Memory B cell (primary cell): Measurements from ENCODE around the gene SLC38A2.
"Not testable (repeated sequence)": the region's sequence is repeated elsewhere in the genome, so short reads cannot be mapped to it uniquely, and the experiment has no call there.

Experiments used
- ATAC-seq: fragments of 150-1000 bp; cut with Tn5 transposase; 2 replicates; pipeline ENCODE4 v1.10.0; 2021; ENCODE audit warnings: low read depth, mild to moderate bottlenecking, moderate library complexity
- DNase-seq, 2 donors: peaks; one replicate each; pipeline ENCODE4 v3.0.0; 2022; ENCODE audit warnings: low spot score in 2 of 2
- H3K27ac Mint-ChIP-seq: one replicate; pipeline ENCODE4 v1.8.0; 2022; ENCODE audit warnings: mild to moderate bottlenecking, moderate library complexity, mixed read lengths
- H3K27me3 Mint-ChIP-seq: one replicate; pipeline ENCODE4 v1.8.0; 2022; ENCODE audit warnings: mixed read lengths
- H3K36me3 Mint-ChIP-seq: one replicate; pipeline ENCODE4 v1.8.0; 2022; ENCODE audit warnings: mild to moderate bottlenecking, mixed read lengths
- H3K4me1 Mint-ChIP-seq: one replicate; pipeline ENCODE4 v1.8.0; 2022; ENCODE audit warnings: mixed read lengths
- H3K4me3 Mint-ChIP-seq: one replicate; pipeline ENCODE4 v1.8.0; 2022; ENCODE audit warnings: mild to moderate bottlenecking, moderate library complexity, mixed read lengths
- H3K9me3 Mint-ChIP-seq: one replicate; pipeline ENCODE4 v1.8.0; 2022; ENCODE audit warnings: mixed read lengths

SLC38A2 gene

DNA sequence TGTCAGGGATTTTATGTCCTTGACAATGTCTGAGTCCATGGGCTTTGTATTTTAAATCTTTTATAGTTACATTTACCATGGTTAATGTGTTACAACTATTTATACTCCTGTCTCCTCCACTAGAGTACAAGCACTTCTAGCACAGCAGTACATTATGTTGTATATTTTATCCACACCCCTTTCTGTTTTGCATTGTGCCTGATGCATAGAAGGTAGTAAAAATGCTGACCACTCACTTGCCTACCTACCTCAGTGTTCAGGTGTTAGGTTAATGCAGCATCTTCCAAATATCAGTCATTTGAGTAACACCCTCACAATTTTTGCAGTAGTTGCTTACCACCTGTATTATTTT lies 31.1 kb upstream of the SLC38A2 start:
- no peaks in the 10 kb centered on the region for H3K9me3 Mint-ChIP-seq
- H3K27me3 Mint-ChIP-seq: no peaks in the 10 kb centered on the region
- no peak for DNase-seq
- H3K36me3 Mint-ChIP-seq: peaks cover 9% of the 10 kb centered on the region
- ATAC-seq: no peak
- H3K4me1 Mint-ChIP-seq: peaks cover 30% of the 10 kb centered on the region
- H3K4me3 Mint-ChIP-seq: no peak overlapping the region
- H3K27ac Mint-ChIP-seq: no peak overlapping the region

DNA sequence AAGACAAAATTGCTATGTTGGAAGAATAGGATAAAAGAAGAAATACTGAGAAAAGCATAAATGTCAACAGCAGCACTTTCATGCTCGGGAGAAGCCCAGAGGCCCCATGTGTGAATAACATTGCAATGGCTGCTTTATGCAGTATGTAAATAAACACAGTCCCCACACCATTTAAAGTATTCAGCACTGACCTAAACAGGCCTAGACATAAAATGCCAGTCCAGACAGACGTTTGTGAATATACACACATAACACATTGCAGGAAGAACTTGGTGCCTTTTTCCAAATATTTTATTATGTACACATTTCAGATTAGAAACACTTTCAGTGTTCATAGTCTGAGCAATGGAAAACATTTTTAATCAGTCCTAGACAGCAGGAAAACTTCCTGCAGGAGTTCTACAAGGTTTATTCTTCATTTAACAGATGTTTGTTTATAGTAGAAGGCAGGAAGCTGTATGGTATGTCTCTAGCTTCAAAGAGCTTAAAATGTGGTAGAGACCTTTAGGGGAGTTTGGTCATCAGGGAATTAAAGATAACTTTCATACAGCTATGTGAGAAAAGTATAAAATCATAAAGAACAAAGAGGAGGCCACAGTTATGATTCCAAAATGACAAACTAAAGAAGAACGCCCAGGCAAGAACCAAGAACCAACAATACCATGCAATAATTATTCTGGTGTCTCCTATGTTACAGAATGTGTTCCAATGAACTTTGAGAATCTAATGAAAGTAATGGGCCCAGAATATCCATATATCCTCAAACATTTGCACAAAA lies 30.6 kb upstream of the SLC38A2 start:
- no peak for DNase-seq
- Mint-ChIP-seq H3K4me1 (peaks cover 33% of the 10 kb centered on the region), H3K4me3 (no peak overlapping the region), H3K9me3 (no peaks in the 10 kb centered on the region), H3K27me3 (no peaks in the 10 kb centered on the region), H3K36me3 (peaks cover 14% of the 10 kb centered on the region), H3K27ac (no peak overlapping the region)
- ATAC-seq: no peak

DNA sequence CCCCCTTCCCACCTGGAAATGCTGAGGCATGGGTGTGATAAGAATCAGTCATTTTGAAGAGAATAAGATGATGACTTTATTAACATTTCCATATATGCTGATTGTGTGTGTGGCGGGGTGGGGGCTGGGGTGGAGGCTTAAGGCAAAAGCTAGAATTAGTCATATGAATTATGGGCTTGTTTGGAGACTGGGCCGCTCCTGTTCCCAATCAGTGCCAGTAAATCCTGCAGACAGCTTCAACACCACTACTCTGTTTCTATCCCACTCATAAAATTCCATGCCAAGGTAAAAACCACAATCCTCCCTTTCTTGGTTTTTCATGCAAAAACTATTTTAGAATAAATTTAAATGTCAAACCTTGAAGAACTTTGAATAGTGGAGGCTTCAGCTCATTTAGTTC lies 29.9 kb upstream of the SLC38A2 start:
- DNase-seq (no peak), ATAC-seq (no peak)
- Mint-ChIP-seq H3K4me3 (no peak overlapping the region), H3K9me3 (no peaks in the 10 kb centered on the region), H3K36me3 (peaks cover 15% of the 10 kb centered on the region), H3K4me1 (peaks cover 29% of the 10 kb centered on the region), H3K27ac (no peak overlapping the region), H3K27me3 (no peaks in the 10 kb centered on the region)

DNA sequence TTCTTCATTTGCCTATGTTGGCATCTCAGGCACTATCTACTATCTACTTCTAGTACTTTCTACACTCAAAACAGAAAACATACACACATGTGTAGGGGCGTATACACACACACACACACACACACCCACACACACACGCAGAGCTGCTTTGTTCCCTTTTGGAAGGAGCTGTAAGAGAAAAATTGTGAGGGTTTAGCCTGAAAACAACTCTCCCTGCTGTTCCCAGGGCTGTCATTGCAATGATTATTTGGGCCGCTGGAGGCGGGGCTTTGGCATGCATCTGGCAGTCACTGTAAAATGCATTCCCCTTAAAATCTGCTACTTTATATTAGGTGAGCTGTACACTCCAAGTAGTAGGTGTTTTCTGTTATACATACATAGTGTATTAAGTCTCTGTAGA lies 29.1 kb upstream of the SLC38A2 start:
- peaks cover 29% of the 10 kb centered on the region for H3K4me1 Mint-ChIP-seq

GRCh38 chr12:46400406-46400805 lies 27.8 kb upstream of the SLC38A2 start:
- ATAC-seq: no peak
- no peak for DNase-seq
- no peaks in the 10 kb centered on the region for H3K9me3 Mint-ChIP-seq
- H3K27ac Mint-ChIP-seq: no peak overlapping the region
- no peaks in the 10 kb centered on the region for H3K27me3 Mint-ChIP-seq
- H3K4me3 Mint-ChIP-seq: no peak overlapping the region
- H3K4me1 Mint-ChIP-seq: peaks cover 26% of the 10 kb centered on the region
- peaks cover 12% of the 10 kb centered on the region for H3K36me3 Mint-ChIP-seq

More for the DNA sequence above, 29.1 kb upstream of the SLC38A2 start:
- no peak overlapping the region for H3K4me3 Mint-ChIP-seq
- no peaks in the 10 kb centered on the region for H3K9me3 Mint-ChIP-seq
- no peak for ATAC-seq
- H3K36me3 Mint-ChIP-seq: peaks cover 16% of the 10 kb centered on the region
- H3K27me3 Mint-ChIP-seq: no peaks in the 10 kb centered on the region
- DNase-seq: no peak
- H3K27ac Mint-ChIP-seq: peak overlapping the region; percentile 49

DNA sequence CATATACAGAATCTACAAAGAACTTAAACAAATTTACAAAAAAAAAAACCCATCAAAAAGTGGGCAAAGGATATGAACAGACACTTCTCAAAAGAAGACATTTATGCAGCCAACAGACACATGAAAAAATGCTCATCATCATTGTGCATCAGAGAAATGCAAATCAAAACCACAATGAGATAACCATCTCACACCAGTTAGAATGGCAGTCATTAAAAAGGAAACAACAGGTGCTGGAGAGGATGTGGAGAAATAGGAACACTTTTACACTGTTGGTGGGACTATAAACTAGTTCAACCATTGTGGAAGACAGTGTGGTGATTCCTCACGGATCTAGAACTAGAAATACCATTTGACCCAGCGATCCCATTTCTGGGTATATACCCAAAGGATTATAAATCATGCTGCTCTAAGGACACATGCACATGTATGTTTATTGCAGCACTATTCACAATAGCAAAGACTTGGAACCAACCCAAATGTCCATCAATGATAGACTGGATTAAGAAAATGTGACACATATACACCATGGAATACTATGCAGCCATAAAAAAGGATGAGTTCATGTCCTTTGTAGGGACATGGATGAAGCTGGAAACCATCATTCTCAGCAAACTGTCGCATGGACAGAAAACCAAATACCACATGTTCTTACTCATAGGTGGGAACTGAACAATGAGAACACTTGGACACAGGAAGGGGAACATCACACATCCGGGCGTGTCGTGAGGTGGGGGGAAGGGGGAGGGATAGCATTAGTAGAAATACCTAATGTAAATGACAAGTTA lies 27.1 kb upstream of the SLC38A2 start:
- Mint-ChIP-seq H3K36me3 (peaks cover 15% of the 10 kb centered on the region), H3K4me1 (peaks cover 27% of the 10 kb centered on the region)
- H3K4me3 Mint-ChIP-seq, ATAC-seq, DNase-seq, H3K27me3 Mint-ChIP-seq, H3K9me3 Mint-ChIP-seq, H3K27ac Mint-ChIP-seq: not testable (repeated sequence)

- H3K36me3 Mint-ChIP-seq: peaks cover 27% of the 10 kb centered on the region
These were observed 24.3 kb upstream of the SLC38A2 start for GRCh38 chr12:46396826-46397225.

GRCh38 chr12:46395388-46395787 lies 22.8 kb upstream of the SLC38A2 start:
- Mint-ChIP-seq H3K4me3 (no peak overlapping the region), H3K27ac (no peak overlapping the region), H3K27me3 (no peaks in the 10 kb centered on the region), H3K9me3 (no peaks in the 10 kb centered on the region), H3K36me3 (peaks cover 29% of the 10 kb centered on the region), H3K4me1 (peaks cover 23% of the 10 kb centered on the region)
- ATAC-seq (no peak), DNase-seq (no peak)

More at GRCh38 chr12:46396826-46397225, 24.3 kb upstream of the SLC38A2 start:
- ATAC-seq: no peak
- Mint-ChIP-seq H3K4me1 (peaks cover 21% of the 10 kb centered on the region), H3K27me3 (no peaks in the 10 kb centered on the region), H3K4me3 (no peak overlapping the region), H3K9me3 (no peaks in the 10 kb centered on the region), H3K27ac (no peak overlapping the region)
- DNase-seq: no peak

DNA sequence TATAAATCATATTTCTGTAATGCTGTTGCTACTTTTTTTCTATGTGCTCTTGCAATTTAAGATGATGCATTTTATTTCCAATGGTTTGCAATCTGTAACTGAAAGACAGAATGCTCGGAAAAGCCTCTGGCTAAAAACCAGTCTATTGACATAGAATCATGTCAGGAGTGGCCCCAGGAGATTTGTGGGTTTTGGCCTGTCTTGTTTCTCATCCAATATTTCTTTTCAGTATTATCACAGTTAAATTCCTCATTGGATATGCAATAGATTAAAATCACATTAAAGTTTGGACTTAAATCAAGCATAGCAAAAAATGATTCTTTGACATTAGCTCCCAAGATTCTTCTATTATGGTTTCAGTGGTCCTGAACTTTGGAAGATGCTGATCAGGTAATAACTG lies 19.1 kb upstream of the SLC38A2 start:
- no peak for DNase-seq
- no peak for ATAC-seq
- no peak overlapping the region for H3K4me3 Mint-ChIP-seq
- H3K27me3 Mint-ChIP-seq: no peaks in the 10 kb centered on the region
- peaks cover 20% of the 10 kb centered on the region for H3K36me3 Mint-ChIP-seq
- H3K4me1 Mint-ChIP-seq: peaks cover 40% of the 10 kb centered on the region
- peak overlapping the region; percentile 91 for H3K27ac Mint-ChIP-seq
- H3K9me3 Mint-ChIP-seq: no peaks in the 10 kb centered on the region

GRCh38 chr12:46390881-46391280 lies 18.3 kb upstream of the SLC38A2 start:
- no peaks in the 10 kb centered on the region for H3K27me3 Mint-ChIP-seq
- peak overlapping the region; percentile 91 for H3K27ac Mint-ChIP-seq

GRCh38 chr12:46390304-46390703 lies 17.7 kb upstream of the SLC38A2 start:
- ATAC-seq: no peak
- DNase-seq: no peak
- H3K27ac Mint-ChIP-seq: peak overlapping the region; percentile 91
- H3K9me3 Mint-ChIP-seq: no peaks in the 10 kb centered on the region
- peaks cover 17% of the 10 kb centered on the region for H3K36me3 Mint-ChIP-seq
- H3K4me1 Mint-ChIP-seq: peaks cover 43% of the 10 kb centered on the region
- peak overlapping the region; percentile 65 for H3K4me3 Mint-ChIP-seq
- H3K27me3 Mint-ChIP-seq: no peaks in the 10 kb centered on the region

More at GRCh38 chr12:46390881-46391280, 18.3 kb upstream of the SLC38A2 start:
- H3K36me3 Mint-ChIP-seq: peaks cover 19% of the 10 kb centered on the region
- no peak for DNase-seq
- no peak for ATAC-seq
- no peaks in the 10 kb centered on the region for H3K9me3 Mint-ChIP-seq
- H3K4me1 Mint-ChIP-seq: peaks cover 40% of the 10 kb centered on the region
- H3K4me3 Mint-ChIP-seq: peak overlapping the region; percentile 65

DNA sequence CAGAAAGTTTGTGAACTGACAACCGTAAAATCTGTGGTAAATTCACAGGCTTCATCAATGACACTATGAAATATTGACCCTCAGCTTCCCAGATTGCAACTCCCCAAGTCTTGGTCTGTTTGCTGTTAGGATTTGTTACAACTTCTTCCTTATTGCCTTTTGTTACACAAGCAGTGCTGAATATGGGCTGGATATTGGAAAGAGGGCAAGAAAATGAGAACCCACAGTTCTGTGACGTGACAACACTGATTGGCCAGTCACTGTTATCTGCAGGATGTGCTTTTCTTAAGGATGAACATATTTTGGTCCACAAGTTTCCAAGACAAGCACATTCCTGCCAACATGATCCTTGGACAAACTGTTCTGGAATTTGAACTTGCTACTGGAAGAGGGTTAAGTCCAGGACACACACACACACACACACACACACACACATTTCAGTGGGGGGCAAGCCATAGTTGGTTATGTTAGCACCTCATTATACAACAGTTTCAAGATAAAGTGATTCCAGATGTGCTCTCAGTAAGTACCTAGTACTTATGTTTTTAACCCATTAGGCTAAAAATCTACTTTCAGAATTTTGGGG lies 16.6 kb upstream of the SLC38A2 start:
- Mint-ChIP-seq H3K27ac (peak overlapping the region; percentile 95), H3K4me1 (peaks cover 46% of the 10 kb centered on the region), H3K27me3 (no peaks in the 10 kb centered on the region), H3K36me3 (peaks cover 10% of the 10 kb centered on the region), H3K9me3 (no peaks in the 10 kb centered on the region), H3K4me3 (peak overlapping the region; percentile 39)
- DNase-seq: no peak
- ATAC-seq: no peak

DNA sequence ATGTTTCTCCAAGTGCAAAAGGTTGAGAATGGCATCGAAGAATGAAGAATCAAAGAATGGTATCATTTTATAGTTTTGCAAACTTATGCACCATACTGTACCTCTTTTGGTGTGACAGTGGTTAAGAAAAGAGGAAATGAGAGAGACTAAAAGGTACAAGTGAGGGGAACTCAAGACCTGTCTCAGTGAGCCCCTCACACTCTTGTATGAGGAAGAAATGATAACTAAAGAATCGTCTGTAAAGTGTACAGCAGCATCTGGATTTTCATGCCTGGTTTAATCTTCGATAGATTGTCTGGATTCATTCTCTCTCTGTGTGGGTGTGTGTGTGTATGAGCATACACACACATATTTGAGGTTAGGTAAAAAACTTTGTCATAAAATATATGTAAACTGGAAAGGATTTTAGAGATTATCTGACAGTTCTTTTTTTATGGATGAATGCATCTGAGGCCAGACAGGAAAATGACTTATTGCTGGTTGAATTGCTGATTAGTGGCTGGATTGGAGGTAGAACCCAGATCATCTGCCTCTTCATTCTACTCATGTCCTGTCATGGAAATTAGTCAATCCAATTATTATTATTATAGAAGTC lies 16.0 kb upstream of the SLC38A2 start:
- peak in 1 of 2 donors; percentile 43 for DNase-seq
- no peaks in the 10 kb centered on the region for H3K27me3 Mint-ChIP-seq
- peak; percentile 74 for ATAC-seq
- H3K4me3 Mint-ChIP-seq: peak overlapping the region; percentile 54
- H3K4me1 Mint-ChIP-seq: peaks cover 46% of the 10 kb centered on the region
- H3K9me3 Mint-ChIP-seq: no peaks in the 10 kb centered on the region
- peaks cover 8% of the 10 kb centered on the region for H3K36me3 Mint-ChIP-seq
- peak overlapping the region; percentile 95 for H3K27ac Mint-ChIP-seq

DNA sequence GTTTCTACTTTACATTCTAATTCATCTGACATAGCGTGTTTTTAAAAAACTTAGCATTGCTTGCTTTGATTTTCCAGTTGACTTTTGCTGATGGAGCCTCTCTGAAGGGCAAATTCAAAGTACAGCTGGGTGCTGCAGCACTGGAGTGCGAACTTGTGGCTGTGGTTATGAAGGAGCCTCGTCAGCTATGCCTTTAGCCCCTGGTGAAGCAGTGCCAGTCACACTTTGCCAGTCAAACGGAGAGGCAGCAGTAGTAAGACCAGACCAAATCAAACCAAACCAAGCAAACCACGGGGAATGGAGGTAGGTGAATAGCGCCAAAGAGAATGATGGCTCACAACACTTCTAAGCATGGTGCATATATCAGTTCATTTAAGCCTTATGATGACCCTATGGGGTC lies 15.1 kb upstream of the SLC38A2 start:
- DNase-seq (no peak), ATAC-seq (peak; percentile 4)
- peak overlapping the region; percentile 95 for H3K27ac Mint-ChIP-seq
- H3K27me3 Mint-ChIP-seq: no peaks in the 10 kb centered on the region
- peaks cover 46% of the 10 kb centered on the region for H3K4me1 Mint-ChIP-seq
- no peaks in the 10 kb centered on the region for H3K9me3 Mint-ChIP-seq
- peaks cover 6% of the 10 kb centered on the region for H3K36me3 Mint-ChIP-seq
- peak overlapping the region; percentile 54 for H3K4me3 Mint-ChIP-seq
